CD4-positive, alpha-beta T cell treated with Interleukin-4 for 1 hour (primary cell): ENCODE measurements around the gene MRPS27.
"Not testable (repeated sequence)": the region's sequence is repeated elsewhere in the genome, so short reads cannot be mapped to it uniquely, and the experiment has no call there.

Experiments
- DNase-seq, 2 donors: peaks; one replicate each; pipeline ENCODE4 v3.0.0-alpha.2; 2020 to 2022

Gene MRPS27

GRCh38 chr5:72325566-72326305, 5.7 kb upstream of the MRPS27 start:
- no peak for DNase-seq

DNA sequence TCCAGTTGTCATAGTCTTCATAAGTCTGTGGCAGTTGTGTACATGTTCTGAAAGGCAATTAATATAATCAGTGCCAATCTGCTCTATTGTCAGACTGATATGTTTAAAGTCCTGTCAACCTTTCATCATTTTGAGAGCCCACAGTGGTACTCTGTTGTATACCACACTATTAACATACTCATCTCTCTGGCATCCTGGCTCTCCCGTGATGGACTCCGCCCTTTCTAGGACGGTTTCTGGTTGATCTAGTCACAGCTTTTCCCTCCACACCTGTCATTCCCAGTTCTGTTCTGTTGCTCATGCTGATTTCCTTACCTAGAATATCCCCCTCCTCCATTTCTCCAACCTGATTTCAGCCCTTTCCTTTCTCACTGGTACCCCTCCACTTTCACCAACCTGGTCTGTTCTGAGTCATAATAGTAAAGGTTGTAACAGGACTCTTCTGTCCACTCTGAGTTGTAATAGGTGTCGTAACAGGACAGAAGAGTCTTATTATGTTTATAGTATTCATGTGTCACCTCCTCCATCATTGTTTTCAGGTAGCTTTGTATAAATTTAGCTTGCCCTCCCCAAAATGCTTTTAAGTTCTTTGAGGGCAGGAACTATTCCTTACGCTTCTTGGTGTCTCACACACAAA, 4.3 kb upstream of the MRPS27 start:
- DNase-seq: no peak

DNA sequence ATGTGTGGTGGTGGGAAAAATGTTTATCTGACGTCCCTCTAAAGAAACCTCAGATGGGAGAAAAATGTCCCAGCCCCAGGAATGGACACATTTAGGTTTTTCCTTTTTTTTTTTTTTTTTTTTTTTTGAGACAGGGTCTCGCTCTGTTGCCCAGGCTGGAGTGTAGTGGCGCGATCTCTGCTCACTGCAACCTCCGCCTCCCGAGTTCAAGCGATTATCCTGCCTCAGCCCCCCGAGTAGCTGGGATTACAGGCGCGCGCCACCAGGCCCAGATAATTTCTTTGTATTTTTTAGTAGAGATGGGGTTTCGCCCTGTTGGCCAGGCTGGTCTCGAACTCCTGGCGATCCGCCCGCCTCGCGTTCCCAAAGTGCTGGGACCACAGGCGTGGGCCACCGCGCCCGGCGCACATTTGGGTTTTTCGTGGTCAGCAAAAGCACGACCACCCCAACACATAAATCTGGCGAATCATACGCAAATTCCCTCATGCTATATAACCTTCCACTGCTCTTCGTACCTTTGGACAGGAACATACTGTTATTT, 535 bp downstream of the MRPS27 start:
- DNase-seq: not testable (repeated sequence)

- no peak for DNase-seq
These were observed 5.4 kb downstream of the MRPS27 start for GRCh38 chr5:72314571-72315172.

DNA sequence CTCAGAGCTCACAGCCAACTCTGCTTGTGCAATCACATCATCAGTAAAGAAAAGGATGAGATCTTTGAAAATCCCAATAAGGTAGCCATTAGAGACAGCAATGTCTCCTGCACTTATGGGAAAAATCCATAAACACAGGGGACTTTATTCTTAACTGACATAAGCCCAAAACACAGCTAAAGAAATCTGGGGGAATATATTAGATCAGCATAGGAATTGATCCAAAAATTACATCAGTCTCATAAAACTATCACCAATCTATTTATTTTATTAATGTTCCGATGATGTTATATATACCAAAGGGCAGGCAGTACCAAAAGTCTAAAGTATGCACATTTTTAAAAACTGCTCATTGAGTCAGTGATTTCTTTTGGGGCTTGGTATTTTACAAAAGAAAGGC, 6.9 kb downstream of the MRPS27 start:
- DNase-seq: no peak

DNA sequence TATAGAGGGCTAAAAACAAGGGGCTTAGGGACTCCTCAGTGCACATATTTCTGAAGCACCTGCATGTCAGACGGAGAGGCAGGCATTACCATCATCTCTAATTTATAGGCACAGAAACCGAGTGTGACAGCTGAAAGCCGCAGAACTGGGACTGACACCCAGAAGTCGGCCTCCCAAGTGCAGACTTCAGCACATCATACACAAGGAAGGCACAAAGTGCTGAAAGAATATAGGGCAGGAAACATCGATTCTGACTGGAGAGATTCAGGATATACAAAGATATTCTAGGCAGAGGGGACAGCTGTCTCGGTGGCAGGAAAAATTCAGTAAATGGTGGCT, 11.2 kb downstream of the MRPS27 start:
- DNase-seq: no peak

DNA sequence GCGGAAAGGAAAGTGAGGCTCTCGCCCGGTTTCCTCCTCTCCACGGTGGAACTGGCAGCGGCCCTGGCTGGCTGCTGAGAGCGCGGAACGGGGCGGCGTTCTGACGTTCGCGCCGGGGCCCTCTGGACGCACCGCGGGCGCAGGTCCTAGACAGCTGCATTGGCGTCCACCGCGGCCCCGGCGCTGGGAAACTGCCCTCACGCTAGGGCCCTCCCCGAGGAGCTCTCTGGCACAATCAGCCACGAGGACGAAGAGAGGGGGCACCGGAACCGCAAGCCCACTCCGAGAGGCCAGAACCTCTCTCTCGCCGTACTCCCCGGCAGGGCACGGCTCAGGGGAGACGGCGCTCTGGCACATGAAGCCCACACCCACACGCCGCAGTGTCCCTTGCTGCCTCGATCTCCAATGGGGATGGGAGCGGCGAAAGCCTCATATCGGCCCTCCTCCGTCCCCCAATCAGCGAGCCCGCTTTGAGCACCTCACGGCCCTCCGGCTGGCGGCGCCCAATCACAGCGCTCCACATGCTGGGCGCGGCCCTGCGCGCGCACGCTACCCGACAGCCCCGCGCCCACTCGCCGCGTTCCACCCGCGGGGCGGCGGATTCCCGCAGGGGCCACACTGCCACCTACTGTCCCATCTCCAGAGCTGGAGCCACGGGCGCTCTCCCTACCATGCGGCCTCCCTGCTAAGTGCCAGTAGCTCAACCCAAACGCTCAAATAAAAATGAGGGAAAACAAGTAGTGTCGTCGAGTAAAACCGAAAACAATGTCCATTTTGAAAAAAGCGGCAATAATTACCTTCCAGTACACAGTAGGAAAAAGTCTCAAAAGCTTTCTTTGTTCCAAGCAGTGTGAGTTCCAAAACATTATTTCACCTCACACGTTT, 11.8 kb downstream of the MRPS27 start:
- DNase-seq: peak; percentile 96 to 97

GRCh38 chr5:72307573-72307967, 12.5 kb downstream of the MRPS27 start:
- no peak for DNase-seq

GRCh38 chr5:72305194-72306142, 14.6 kb downstream of the MRPS27 start:
- no peak for DNase-seq

GRCh38 chr5:72302171-72302570, 17.9 kb downstream of the MRPS27 start:
- no peak for DNase-seq

GRCh38 chr5:72301557-72301956, 18.5 kb downstream of the MRPS27 start:
- DNase-seq: no peak

DNA sequence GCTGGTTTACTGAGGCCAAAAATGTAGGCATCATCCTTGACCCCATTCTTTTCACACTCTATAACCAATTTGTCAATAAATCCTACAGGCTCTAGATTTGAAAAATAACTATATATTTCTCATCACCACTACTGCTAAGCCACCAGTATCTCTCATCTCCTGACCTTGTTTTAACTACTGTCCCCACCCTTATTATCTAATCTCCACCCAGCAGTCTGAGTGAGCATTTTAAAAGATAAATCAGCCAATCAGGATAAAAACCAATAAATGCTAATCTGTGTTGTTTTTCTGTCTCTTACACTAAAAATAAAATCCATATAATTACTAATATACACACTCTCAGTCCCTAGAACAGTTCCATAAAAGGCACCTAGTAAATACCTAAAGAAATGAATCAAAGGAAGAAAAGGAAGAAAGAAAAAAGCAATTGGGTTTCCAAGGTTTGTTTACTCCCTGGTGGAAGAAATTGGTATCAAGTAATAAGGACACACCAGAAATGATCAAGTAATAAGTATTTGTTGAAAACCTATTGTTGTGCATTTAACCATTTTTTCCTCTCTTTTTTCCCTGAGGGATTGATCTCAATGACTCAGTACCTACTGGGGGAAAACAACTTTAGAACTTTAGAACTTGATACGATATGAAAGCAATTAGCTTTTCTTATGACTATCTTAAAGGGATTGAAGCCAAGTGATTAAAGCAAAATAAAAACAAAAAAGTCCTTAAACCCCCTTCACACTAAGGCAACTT, 19.3 kb downstream of the MRPS27 start:
- DNase-seq: no peak

GRCh38 chr5:72298711-72299110, 21.3 kb downstream of the MRPS27 start:
- no peak for DNase-seq

DNA sequence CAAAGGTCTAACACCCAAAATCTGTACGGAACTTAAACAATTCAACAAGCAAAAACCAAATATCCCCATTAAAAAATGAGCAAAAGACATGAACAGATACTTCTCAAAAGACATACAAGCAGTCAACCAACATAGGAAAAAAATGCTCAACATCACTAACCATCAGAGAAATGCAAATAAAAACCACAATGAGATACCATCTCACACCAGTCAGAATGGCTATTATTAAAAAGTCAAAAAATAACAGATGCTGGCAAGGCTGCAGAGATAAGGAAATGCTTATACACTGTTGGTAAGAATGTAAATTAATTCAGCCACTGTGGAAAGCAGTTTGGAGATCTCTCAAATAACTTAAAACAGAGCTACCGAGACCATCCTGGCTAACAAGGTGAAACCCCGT, 21.9 kb downstream of the MRPS27 start:
- DNase-seq: not testable (repeated sequence)

DNA sequence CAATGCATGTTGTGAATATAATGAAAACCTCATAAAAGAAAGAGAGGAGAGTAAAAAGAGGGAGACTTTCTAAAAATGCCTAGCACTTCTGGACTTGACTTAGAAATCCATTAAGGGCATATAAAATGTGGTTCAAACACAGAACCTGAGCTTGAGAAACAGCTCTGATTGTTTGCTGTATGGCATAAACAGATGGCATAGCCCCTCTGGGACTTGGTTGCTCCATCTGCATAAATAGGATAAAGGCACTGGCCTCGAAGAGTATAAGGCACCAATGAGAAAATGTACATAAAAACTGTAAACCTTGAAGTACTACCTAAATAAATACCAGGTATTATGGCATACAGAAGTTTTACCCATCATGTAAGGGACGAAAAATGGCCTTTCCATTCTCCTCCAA, 23.8 kb downstream of the MRPS27 start:
- DNase-seq: no peak

DNA sequence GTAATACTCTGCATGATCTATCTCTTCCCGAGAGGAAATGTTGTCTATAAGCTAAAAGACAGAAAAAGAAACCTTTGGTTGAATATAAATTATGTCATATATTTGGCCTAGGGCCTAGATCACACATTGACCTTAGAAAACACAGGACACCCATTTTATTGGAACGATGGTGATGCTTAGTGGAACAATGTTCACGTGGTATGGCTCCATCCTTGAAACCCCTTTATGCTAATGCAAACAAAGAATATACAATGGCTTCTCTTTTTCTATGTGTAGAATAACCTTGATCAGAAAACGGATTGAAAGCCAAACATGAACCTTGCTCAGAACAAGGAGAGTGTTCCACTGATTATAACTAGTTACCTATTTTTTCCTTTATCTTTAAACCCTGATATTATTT, 24.5 kb downstream of the MRPS27 start:
- no peak for DNase-seq

DNA sequence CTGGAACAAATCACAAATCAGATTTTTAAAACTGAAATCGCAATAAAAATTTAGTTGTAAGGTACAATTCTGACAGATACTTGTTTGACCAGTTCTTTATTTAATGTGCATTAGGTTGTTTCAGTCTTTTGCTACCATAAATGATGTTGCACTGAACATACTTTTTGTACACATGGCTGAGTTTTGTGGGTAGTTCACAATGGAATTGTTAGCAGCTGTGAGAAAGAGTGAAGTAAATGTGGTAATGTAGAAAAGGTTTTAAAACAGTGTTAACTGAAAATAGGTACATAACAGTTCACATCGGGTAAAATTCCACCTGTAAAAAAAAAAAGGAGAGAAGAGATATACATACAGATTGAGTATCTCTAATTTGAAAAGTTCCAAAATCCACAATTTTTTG, 25.6 kb downstream of the MRPS27 start:
- no peak for DNase-seq

DNA sequence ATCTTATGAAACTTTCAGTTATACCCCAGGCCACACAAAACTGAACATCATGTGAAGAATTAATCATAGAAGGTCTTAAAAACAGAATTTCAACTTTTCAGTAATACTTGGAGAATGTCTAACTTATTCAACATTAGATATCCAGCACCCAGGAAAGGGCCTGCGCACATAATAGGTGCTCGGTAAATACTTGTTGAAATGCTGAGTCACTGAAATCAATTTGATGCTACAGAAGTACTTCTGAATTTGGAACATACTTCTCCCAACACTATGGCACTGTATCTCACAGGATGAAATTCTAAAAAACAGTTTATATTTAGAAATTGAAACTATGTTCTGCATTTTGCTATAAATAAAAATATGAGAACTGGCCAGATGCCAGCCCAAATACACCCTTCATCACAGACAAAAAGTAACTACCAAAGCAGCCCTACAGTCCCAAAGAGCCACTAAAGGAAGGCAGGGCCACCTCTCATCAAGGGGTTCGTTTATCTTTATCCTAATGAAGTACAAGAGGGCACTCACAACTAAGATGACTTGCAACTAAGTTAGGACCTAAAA, 26.5 kb downstream of the MRPS27 start:
- DNase-seq: no peak

- no peak for DNase-seq
These were observed 27.6 kb downstream of the MRPS27 start for GRCh38 chr5:72292411-72292810.

DNA sequence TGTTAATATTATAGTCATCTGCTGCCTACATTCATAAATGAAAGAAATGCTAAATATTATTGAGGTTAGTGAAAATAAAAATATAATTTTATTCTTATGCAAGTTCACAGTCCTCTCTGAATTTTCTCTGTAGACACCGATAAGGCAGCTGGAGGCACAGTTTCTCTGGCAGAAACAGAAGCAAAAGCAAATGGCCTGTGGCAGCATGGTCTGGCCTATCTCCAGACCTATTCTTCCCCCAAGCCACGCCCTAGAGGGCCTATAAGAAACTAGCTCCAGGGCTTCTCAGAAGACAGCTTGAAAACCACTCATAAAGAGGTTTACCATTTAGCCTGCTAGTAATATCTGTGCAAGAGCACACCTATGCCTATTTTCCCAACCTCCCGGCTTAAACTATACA, 28.4 kb downstream of the MRPS27 start:
- no peak for DNase-seq
